ACHN (cell line): Measurements from ENCODE around the gene GPR141.

ENCODE experiments used
- DNase-seq: peaks from one replicate; pipeline ENCODE4 v3.0.0-alpha.2; 2015
- in situ Hi-C: cut with HindIII; loops from 2 replicates; pipeline ENCODE4 v1.10.0; 2017; ENCODE audit warnings: low sequenced_read_pairs, low pct_ligation_motif_present, low pct_unique_long_range_greater_than_20kb

GPR141 gene

GRCh38 chr7:37724732-37725131 lies 41.2 kb downstream of the GPR141 start:
- no peak for DNase-seq
- in situ Hi-C loops: no loop called here

GRCh38 chr7:37726016-37726415 lies 42.5 kb downstream of the GPR141 start:
- no peak for DNase-seq
- in situ Hi-C loops: no loop called here

GRCh38 chr7:37728747-37729146 lies 45.2 kb downstream of the GPR141 start:
- no peak for DNase-seq
- in situ Hi-C loops: no loop called here

- in situ Hi-C loops: no loop called here
- DNase-seq: no peak
These were observed 45.6 kb downstream of the GPR141 start for GRCh38 chr7:37729181-37729580.

GRCh38 chr7:37730501-37730900 lies 46.9 kb downstream of the GPR141 start:
- no peak for DNase-seq
- in situ Hi-C loops: no loop called here

GRCh38 chr7:37732253-37732652 lies 48.7 kb downstream of the GPR141 start:
- in situ Hi-C loops: no loop called here
- DNase-seq: peak; percentile 35

GRCh38 chr7:37732888-37733287 lies 49.3 kb downstream of the GPR141 start:
- DNase-seq: no peak
- in situ Hi-C loops: no loop called here

GRCh38 chr7:37735196-37735595 lies 51.6 kb downstream of the GPR141 start:
- no peak for DNase-seq
- in situ Hi-C loops: no loop called here

- DNase-seq: no peak
- in situ Hi-C loops: no loop called here
These were observed 54.8 kb downstream of the GPR141 start for GRCh38 chr7:37738321-37738720.

- DNase-seq: no peak
- in situ Hi-C loops: no loop called here
These were observed 56.8 kb downstream of the GPR141 start for GRCh38 chr7:37740398-37740797.

- DNase-seq: no peak
- in situ Hi-C loops: no loop called here
These were observed 58.2 kb downstream of the GPR141 start for GRCh38 chr7:37741776-37742175.

- in situ Hi-C loops: no loop called here
- DNase-seq: no peak
These were observed 67.5 kb downstream of the GPR141 start for GRCh38 chr7:37751096-37751495.

- no peak for DNase-seq
- in situ Hi-C loops: no loop called here
These were observed 70.0 kb downstream of the GPR141 start for GRCh38 chr7:37753398-37754050.

- no peak for DNase-seq
- in situ Hi-C loops: no loop called here
These were observed 73.4 kb downstream of the GPR141 start for GRCh38 chr7:37756797-37757551.

- DNase-seq: no peak
- in situ Hi-C loops: no loop called here
These were observed 74.0 kb downstream of the GPR141 start for GRCh38 chr7:37757563-37757962.

- in situ Hi-C loops: no loop called here
- DNase-seq: no peak
These were observed 75.0 kb downstream of the GPR141 start for GRCh38 chr7:37758501-37759045.

- in situ Hi-C loops: no loop called here
- DNase-seq: no peak
These were observed 76.0 kb downstream of the GPR141 start for GRCh38 chr7:37759526-37759925.

- no peak for DNase-seq
- in situ Hi-C loops: no loop called here
These were observed 81.9 kb downstream of the GPR141 start for GRCh38 chr7:37765421-37765829.

- in situ Hi-C loops: no loop called here
- no peak for DNase-seq
These were observed 82.4 kb downstream of the GPR141 start for GRCh38 chr7:37765872-37766525.
